Measurements from ENCODE around the gene ARL4A. TPM values are rescaled to one million over a fixed set of nuclear protein-coding genes. Genes with fewer than 3 reads are reported as not detected.

The ARL4A gene
- polyA plus RNA-seq, 1 experiment, result 3.3 TPM

- no peaks in the 10 kb centered on the region; the same call in 1 of the 2 replicates for H3K27me3 ChIP-seq (ENCODE audit: control insufficient read depth, insufficient read depth, low read length)
- CTCF ChIA-PET, result no interaction called here
- TF ChIP-seq CTCF (IDR thresholded peaks at IDR 0.05; ENCODE audit: insufficient read depth, low read depth, low read length), result no peak
- DNase-seq (ENCODE audit: low read depth), result no peak
- H3K4me3 ChIP-seq (ENCODE audit: low read depth, low read length), result no peak overlapping the region
- POLR2A ChIA-PET, result no interaction called here
- H3K36me3 ChIP-seq (ENCODE audit: control insufficient read depth, insufficient read depth, low read length), result no peaks in the 10 kb centered on the region
These were observed 34.7 kb downstream of the ARL4A start for GRCh38 chr7:12722136-12722535.

DNA sequence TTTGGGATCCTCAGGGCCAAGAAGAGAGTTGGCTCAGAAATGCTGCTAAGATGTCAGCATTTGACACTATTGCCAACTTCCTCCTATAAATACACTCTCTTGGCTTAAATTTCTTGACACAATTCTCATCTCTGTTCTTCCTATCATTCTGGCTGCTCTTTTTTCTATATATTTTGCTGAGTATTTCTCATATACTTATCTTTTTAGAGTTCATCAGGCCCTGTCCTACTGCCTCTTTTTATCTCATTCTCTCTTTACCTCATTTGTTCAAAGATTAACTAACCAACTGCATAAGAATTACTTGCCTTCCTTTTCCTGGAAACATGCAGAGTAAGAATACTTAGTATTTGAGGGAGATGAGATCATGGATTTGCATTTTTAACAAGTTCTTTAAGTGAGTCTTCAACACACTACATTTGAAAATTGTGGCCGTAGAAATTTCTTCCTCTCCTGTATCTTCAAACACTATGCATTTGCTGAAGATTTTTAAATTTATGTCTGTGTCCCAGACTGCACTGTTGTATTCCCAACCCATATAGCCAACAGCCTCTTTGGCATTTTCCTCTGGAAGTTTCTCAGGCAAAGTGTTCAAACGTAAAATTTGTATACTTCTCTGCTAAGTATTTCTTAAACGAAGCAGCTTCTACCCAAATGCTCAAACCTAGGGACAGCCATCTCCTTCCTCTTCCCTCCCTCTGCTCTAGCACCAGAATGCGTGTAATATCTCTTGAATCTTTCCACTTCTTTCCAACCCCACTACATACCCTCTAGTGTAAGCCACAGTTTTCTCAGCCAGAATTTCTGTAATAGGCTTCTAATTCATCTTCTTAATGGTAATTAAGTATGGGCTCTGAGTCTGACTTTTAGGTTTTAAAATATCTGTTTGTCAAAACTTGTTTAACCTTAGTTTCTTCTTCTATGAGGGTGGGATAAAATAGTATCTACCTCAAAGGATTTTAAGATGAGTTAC, 35.5 kb downstream of the ARL4A start:
- POLR2A ChIA-PET, result no interaction called here

GRCh38 chr7:12725575-12726316, 38.3 kb downstream of the ARL4A start:
- no peaks in the 10 kb centered on the region; the same call in 1 of the 2 replicates for H3K27me3 ChIP-seq (ENCODE audit: control insufficient read depth, insufficient read depth, low read length)
- CTCF ChIA-PET, result no interaction called here
- no peaks in the 10 kb centered on the region for H3K36me3 ChIP-seq (ENCODE audit: control insufficient read depth, insufficient read depth, low read length)
- DNase-seq (ENCODE audit: low read depth), result no peak
- POLR2A ChIA-PET, result no interaction called here
- TF ChIP-seq CTCF (IDR thresholded peaks at IDR 0.05; ENCODE audit: insufficient read depth, low read depth, low read length), result no peak
- no peak overlapping the region for H3K4me3 ChIP-seq (ENCODE audit: low read depth, low read length)

More for the DNA sequence above, 35.5 kb downstream of the ARL4A start:
- Histone ChIP-seq H3K27me3 (ENCODE audit: control insufficient read depth, insufficient read depth, low read length) (no peaks in the 10 kb centered on the region; the same call in 1 of the 2 replicates), H3K36me3 (ENCODE audit: control insufficient read depth, insufficient read depth, low read length) (no peaks in the 10 kb centered on the region), H3K4me3 (ENCODE audit: low read depth, low read length) (no peak overlapping the region)
- TF ChIP-seq CTCF (IDR thresholded peaks at IDR 0.05; ENCODE audit: insufficient read depth, low read depth, low read length), result no peak
- no peak for DNase-seq (ENCODE audit: low read depth)
- CTCF ChIA-PET, result no interaction called here

GRCh38 chr7:12726908-12727307, 39.5 kb downstream of the ARL4A start:
- H3K4me3 ChIP-seq (ENCODE audit: low read depth, low read length), result no peak overlapping the region
- CTCF ChIA-PET, result no interaction called here
- TF ChIP-seq CTCF (IDR thresholded peaks at IDR 0.05; ENCODE audit: insufficient read depth, low read depth, low read length), result no peak
- POLR2A ChIA-PET, result no interaction called here
- no peaks in the 10 kb centered on the region for H3K36me3 ChIP-seq (ENCODE audit: control insufficient read depth, insufficient read depth, low read length)
- DNase-seq (ENCODE audit: low read depth), result no peak
- H3K27me3 ChIP-seq (ENCODE audit: control insufficient read depth, insufficient read depth, low read length), result no peaks in the 10 kb centered on the region; the same call in 1 of the 2 replicates

All from BJ (cell line).